HG02678 (cell line): ENCODE data around the gene NPC1.
"Not testable (repeated sequence)": the region's sequence is repeated elsewhere in the genome, so short reads cannot be mapped to it uniquely, and the experiment has no call there.

Experiments used
- ATAC-seq: cut with Tn5 transposase; IDR thresholded peaks from one replicate; pipeline ENCODE4 v1.9.1; 2021; ENCODE audit warnings: mild to moderate bottlenecking, moderate library complexity; ENCODE audit not compliant: unreplicated experiment

NPC1 gene

DNA sequence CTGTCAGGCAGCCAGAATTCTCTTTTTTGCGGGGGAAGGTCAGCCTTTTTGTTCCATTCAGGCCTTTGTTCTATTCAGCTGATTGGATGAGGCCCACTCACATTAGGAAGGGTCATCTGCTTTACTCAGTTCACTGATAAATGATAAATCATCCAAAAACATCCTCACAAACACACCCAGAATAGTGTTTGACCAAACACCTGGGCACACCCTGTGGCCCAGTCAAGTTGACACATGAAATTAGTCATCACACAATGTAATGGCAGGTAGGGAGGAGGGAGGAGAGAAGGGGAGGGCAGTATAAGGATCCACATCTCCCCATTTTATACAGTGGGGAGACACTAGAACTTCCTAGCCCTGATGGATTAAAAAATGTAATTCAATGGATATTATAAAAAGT is 91.3 kb downstream of the NPC1 start:
- ATAC-seq = no peak

DNA sequence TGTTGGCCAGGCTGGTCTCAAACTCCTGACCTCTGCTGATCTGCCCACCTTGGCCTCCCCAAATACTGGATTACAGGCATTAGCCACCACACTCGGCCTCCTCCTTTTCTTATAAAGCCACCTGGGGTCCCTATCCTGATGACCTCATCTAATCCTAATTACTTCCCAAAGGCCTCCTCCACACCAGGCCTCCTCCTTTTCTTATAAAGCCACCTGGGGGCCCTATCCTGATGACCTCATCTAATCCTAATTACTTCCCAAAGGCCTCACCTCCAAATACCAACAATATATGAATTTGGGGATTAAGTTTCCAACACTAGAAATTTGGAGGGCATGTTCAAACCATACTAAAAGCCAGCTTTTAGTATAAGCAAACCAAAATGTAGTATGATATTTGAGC is 92.7 kb downstream of the NPC1 start:
- ATAC-seq = no peak

DNA sequence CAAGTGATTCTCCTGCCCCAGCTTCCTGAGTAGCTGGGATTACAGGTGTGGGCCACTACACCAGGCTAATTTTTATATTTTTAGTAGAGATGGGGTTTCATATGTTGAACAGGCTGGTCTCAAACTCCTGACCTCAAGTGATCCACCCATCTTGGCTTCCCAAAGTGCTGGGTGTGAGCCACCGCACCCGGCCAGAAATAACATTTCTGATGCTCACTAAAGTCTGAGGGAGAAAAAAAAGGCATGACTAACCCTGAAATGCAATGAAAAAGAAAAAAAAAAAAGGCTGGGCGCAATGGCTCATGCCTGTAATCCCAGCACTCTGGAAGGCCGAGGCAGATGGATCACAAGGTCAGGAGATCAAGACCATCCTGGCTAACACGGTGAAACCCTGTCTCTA is 96.7 kb downstream of the NPC1 start:
- ATAC-seq = not testable (repeated sequence)

DNA sequence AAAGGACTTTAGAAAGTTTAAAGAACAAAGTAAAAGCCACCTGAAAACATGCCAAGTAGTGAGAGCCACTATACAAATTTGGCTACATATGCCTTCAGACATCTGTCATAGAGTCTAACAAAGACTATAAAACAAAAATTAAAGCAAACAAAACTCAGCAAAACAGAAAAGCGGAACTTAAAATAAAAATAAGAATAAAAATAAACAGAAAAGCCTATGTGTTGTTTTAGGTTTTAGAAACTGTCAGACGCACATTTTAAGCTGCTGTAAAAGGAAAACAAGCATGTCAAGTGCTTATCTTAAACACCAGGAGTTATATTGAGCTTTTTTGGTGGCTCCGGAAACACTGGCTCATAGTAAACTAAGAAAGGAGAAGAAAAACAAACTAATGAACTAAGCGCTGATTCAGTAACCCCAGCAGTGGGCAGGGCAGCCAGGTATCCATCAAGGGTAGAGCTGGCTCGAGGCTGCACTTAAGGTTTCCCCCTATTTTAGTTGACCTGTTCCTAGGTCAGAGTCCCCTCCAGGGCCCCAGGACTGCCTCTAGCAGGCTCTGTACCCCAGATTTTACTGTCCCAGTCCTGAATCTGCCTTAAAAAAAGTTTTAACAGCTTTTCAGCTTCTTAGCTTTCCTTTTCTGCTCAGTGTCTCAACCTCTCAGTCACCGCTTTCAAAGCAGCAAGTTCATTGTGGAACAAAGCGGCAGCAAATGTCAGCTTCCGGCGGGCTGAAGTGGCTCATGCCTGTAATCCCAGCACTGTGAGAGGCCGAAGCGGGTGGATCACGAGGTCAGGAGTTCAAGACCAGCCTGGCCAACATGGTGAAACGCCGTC is 98.4 kb downstream of the NPC1 start:
- peak; percentile 76 for ATAC-seq

DNA sequence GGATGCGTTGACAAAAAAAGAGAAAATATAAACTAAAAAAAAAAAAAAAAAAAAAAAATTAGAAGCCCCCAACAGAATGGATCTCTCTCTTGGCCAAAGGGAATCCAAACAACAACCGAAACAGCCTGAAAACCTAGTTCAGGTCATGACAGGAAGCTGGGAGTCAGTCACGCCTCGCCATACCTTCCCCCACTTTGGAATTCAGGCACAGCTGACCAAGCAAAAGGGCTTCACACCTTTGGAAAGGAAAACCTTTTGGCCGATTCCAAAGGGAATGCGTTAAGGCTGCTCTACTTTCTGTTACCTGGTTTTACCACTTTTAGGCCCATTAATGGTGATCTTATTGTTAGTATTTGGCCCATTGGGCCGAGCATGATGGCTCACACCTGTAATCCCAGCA is 100.9 kb downstream of the NPC1 start:
- ATAC-seq = no peak

DNA sequence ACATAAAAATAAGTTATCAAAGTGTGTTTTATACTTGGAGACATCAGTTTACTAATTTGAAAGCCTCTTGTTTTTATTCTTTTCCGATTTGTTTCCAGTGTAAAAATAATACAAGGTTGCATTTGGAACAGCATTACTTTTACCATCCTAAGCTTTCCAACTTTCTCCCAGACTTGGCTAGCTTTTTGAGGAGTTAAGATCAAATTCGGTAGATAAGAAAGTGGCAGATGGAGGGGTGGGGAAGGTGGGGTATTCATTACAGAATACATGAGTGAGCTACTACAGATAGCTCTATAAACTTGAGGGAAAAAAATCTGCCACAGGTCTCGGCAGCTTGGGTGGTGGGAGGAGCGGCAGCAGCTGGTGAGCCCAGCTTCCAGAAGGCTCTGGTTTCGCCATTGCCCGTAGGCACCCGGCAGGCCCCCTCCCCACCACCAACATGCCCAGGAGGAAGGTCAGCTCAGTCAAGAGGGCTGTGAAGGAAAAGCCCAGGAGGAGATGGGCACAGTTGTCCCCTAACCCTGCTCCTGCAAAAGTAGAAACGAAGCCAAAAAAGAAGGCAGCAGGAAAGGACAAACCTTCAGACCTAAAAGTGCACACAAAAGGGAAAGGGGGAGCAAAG is 101.6 kb downstream of the NPC1 start:
- no peak for ATAC-seq
